GM18858 (cell line): ENCODE results near the gene HDHD2.

Experiments used
- ATAC-seq: cut with Tn5 transposase; IDR thresholded peaks from one replicate; pipeline ENCODE4 v1.9.1; 2021; ENCODE audit not compliant: unreplicated experiment

The HDHD2 gene

GRCh38 chr18:47067648-47068047, 82.7 kb downstream of the HDHD2 start:
- no peak for ATAC-seq

GRCh38 chr18:47063096-47063495, 87.2 kb downstream of the HDHD2 start:
- ATAC-seq = no peak

GRCh38 chr18:47062471-47062870, 87.8 kb downstream of the HDHD2 start:
- no peak for ATAC-seq
